Mammary epithelial cell (primary cell): ENCODE data around the gene RIN1.
"Not testable (repeated sequence)": the region's sequence is repeated elsewhere in the genome, so short reads cannot be mapped to it uniquely, and the experiment has no call there.

Experiments
- EZH2 ChIP-seq: IDR thresholded peaks from 2 replicates; pipeline ENCODE4 v1.6.1; 2012; ENCODE audit warnings: low read length, inconsistent platforms, borderline replicate concordance
- TF ChIP-seq, protein P1 (sequence below), 2 donors: IDR thresholded peaks in 1 of 2; conservative IDR thresholded peaks in 1 of 2; 2 replicates each; pipeline ENCODE4 v1.5.1; 2011 to 2012; ENCODE audit warnings: inconsistent platforms in 2 of 2, low read length in 2 of 2, mild to moderate bottlenecking in 2 of 2, control low read depth in 1 of 2, low read depth in 1 of 2; ENCODE audit not compliant: insufficient read depth in 1 of 2; ENCODE audit errors: extremely low read depth in 1 of 2

DNA sequence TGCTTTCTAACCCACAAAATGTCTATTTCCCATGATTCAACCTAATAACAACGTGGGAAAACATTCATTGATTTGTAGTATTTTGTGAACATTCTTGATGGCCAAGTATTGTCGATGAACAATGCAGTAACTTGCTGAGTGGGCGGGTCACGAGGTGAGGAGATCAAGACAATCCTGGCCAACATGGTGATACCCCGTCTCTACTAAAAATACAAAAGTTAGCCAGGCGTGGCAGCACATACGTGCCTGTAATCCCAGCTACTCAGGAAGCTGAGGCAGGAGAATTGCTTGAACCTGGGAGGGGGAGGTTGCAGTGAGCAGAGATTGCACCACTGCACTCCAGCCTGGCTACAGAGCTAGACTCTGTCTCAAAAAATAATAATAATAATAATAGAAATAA is 44.0 kb upstream of the RIN1 start:
- not testable (repeated sequence) for TF ChIP-seq EZH2
- TF ChIP-seq, protein P1, sequence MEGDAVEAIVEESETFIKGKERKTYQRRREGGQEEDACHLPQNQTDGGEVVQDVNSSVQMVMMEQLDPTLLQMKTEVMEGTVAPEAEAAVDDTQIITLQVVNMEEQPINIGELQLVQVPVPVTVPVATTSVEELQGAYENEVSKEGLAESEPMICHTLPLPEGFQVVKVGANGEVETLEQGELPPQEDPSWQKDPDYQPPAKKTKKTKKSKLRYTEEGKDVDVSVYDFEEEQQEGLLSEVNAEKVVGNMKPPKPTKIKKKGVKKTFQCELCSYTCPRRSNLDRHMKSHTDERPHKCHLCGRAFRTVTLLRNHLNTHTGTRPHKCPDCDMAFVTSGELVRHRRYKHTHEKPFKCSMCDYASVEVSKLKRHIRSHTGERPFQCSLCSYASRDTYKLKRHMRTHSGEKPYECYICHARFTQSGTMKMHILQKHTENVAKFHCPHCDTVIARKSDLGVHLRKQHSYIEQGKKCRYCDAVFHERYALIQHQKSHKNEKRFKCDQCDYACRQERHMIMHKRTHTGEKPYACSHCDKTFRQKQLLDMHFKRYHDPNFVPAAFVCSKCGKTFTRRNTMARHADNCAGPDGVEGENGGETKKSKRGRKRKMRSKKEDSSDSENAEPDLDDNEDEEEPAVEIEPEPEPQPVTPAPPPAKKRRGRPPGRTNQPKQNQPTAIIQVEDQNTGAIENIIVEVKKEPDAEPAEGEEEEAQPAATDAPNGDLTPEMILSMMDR (conservative IDR thresholded peaks at IDR 0.05 in 1 of 2, IDR thresholded peaks at IDR 0.05 in 1 of 2; ENCODE audit: extremely low read depth in 1 of 2, insufficient read depth in 1 of 2, low read depth in 1 of 2, low read length in 2 of 2) = not testable (repeated sequence)
